DND-41 (cell line): Measurements from ENCODE around the gene KRT12.

ENCODE experiments used
- CTCF ChIP-seq: IDR thresholded peaks from 2 replicates; pipeline ENCODE4 v1.5.1; 2012; ENCODE audit warnings: borderline replicate concordance, low read length, moderate library complexity, mild to moderate bottlenecking; ENCODE audit not compliant: poor library complexity, severe bottlenecking; ENCODE audit errors: extremely low read depth
- EZH2 ChIP-seq: IDR thresholded peaks from 3 replicates; pipeline ENCODE4 v1.6.1; 2012; ENCODE audit warnings: borderline replicate concordance, low read depth, mild to moderate bottlenecking, moderate library complexity, low read length, inconsistent platforms; ENCODE audit not compliant: severe bottlenecking

GRCh38 chr17:40902498-40902897 is 35.5 kb upstream of the KRT12 start:
- no peak for TF ChIP-seq CTCF
- TF ChIP-seq EZH2: no peak
